ENCODE results near the gene TGM2. TPM values are rescaled to one million over a fixed set of nuclear protein-coding genes. Genes with fewer than 3 reads are reported as not detected.

TGM2 gene
- polyA plus RNA-seq, 1 donor (not counting 4 experiments of a cell fraction or from before 2014, with no cell fraction given), result 18.7 TPM

GRCh38 chr20:38181971-38182370, 16.9 kb upstream of the TGM2 start:
- no peak for DNase-seq (ENCODE audit: low read depth, low spot score)
- no peak overlapping the region for H3K27ac ChIP-seq (ENCODE audit: control insufficient read depth, insufficient read depth, low read length)
- no peak overlapping the region for H3K4me2 ChIP-seq (ENCODE audit: control insufficient read depth, extremely low read depth, insufficient read depth, low read depth, low read length)
- no peaks in the 10 kb centered on the region for H3K9me3 ChIP-seq (ENCODE audit: control insufficient read depth, low read depth, low read length)
- no peak overlapping the region for H2AFZ ChIP-seq (ENCODE audit: control insufficient read depth, low read length)
- peaks cover 26% of the 10 kb centered on the region for H3K4me1 ChIP-seq (ENCODE audit: control insufficient read depth, extremely low read depth, insufficient read depth, low read length)
- dilution Hi-C loops (cut with MboI; ENCODE audit: extremely low pct_ligation_motif_present, low sequenced_read_pairs), result no loop called here
- no peaks in the 10 kb centered on the region for H3K79me2 ChIP-seq (ENCODE audit: control insufficient read depth, insufficient read depth, low read length)
- no peak overlapping the region for H3K4me3 ChIP-seq (ENCODE audit: control insufficient read depth in 2 of 3, extremely low read depth in 1 of 3, insufficient read depth in 2 of 3, low read depth in 1 of 3, low read length in 3 of 3)
- TF ChIP-seq EZH2 (IDR thresholded peaks at IDR 0.05; ENCODE audit: low read length) (no peak), CTCF (optimal IDR thresholded peaks at IDR 0.05 in 1 of 3, IDR thresholded peaks at IDR 0.05 in 1 of 3, conservative IDR thresholded peaks at IDR 0.05 in 1 of 3; ENCODE audit: extremely low read depth in 1 of 3, insufficient read depth in 2 of 3, low read length in 3 of 3) (no peak)
- H4K20me1 ChIP-seq (ENCODE audit: control insufficient read depth, extremely low read depth, insufficient read depth, low read length), result no peaks in the 10 kb centered on the region
- H3K9me1 ChIP-seq (ENCODE audit: control insufficient read depth, extremely low read depth, insufficient read depth, low read length), result no peaks in the 10 kb centered on the region
- no peaks in the 10 kb centered on the region for H3K27me3 ChIP-seq (ENCODE audit: control insufficient read depth, extremely low read depth, insufficient read depth, low read length)
- no peak overlapping the region for H3K9ac ChIP-seq (ENCODE audit: control insufficient read depth, extremely low read depth, insufficient read depth, low read length)
- FAIRE-seq, result no peak
- H3K36me3 ChIP-seq (ENCODE audit: control insufficient read depth in 2 of 2, extremely low read depth in 1 of 2, insufficient read depth in 2 of 2, low read length in 2 of 2), result no peaks in the 10 kb centered on the region

DNA sequence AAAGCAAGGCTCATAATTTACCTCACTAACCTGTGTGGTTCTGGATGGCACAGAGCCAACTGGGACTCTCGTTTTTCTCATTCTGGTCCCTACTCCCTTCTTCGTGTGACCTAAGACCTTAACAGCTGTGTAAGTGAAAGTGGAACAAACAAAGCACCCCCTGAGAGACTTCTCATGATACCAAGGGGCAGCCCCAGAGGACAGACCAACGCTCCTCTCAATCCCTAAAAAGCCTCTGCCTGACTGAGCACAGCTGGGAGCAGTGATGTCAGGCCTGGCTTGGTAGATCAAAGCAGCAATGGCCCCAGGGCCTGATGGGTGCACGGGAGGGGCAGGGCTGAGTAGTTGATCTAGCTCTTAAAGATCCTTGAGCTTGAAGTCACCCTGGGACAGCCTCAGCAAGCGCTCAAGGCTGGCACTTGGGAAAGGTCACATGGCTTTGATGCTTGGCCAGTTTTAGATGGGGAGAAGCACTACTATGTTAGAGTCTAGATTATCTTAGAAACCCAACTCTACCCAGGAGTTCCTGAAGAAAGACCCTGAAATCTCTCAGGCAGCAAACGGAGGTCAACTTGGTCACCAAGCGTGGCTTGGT, 16.2 kb upstream of the TGM2 start:
- no peaks in the 10 kb centered on the region for H3K36me3 ChIP-seq (ENCODE audit: control insufficient read depth in 2 of 2, extremely low read depth in 1 of 2, insufficient read depth in 2 of 2, low read length in 2 of 2)
- H2AFZ ChIP-seq (ENCODE audit: control insufficient read depth, low read length), result no peak overlapping the region
- H3K4me1 ChIP-seq (ENCODE audit: control insufficient read depth, extremely low read depth, insufficient read depth, low read length), result peaks cover 22% of the 10 kb centered on the region
- no peak overlapping the region for H3K4me3 ChIP-seq (ENCODE audit: control insufficient read depth in 2 of 3, extremely low read depth in 1 of 3, insufficient read depth in 2 of 3, low read depth in 1 of 3, low read length in 3 of 3)
- H3K27ac ChIP-seq (ENCODE audit: control insufficient read depth, insufficient read depth, low read length), result no peak overlapping the region
- no peak overlapping the region for H3K9ac ChIP-seq (ENCODE audit: control insufficient read depth, extremely low read depth, insufficient read depth, low read length)
- peak overlapping the region; percentile 14 for H3K4me2 ChIP-seq (ENCODE audit: control insufficient read depth, extremely low read depth, insufficient read depth, low read depth, low read length)
- H3K9me3 ChIP-seq (ENCODE audit: control insufficient read depth, low read depth, low read length), result no peaks in the 10 kb centered on the region
- dilution Hi-C loops (cut with MboI; ENCODE audit: extremely low pct_ligation_motif_present, low sequenced_read_pairs), result no loop called here
- no peak for DNase-seq (ENCODE audit: low read depth, low spot score)
- no peaks in the 10 kb centered on the region for H4K20me1 ChIP-seq (ENCODE audit: control insufficient read depth, extremely low read depth, insufficient read depth, low read length)
- H3K27me3 ChIP-seq (ENCODE audit: control insufficient read depth, extremely low read depth, insufficient read depth, low read length), result no peaks in the 10 kb centered on the region
- no peaks in the 10 kb centered on the region for H3K9me1 ChIP-seq (ENCODE audit: control insufficient read depth, extremely low read depth, insufficient read depth, low read length)
- TF ChIP-seq EZH2 (IDR thresholded peaks at IDR 0.05; ENCODE audit: low read length) (no peak), CTCF (optimal IDR thresholded peaks at IDR 0.05 in 1 of 3, IDR thresholded peaks at IDR 0.05 in 1 of 3, conservative IDR thresholded peaks at IDR 0.05 in 1 of 3; ENCODE audit: extremely low read depth in 1 of 3, insufficient read depth in 2 of 3, low read length in 3 of 3) (no peak)
- FAIRE-seq, result no peak
- H3K79me2 ChIP-seq (ENCODE audit: control insufficient read depth, insufficient read depth, low read length), result no peaks in the 10 kb centered on the region
